ENCODE measurements around the gene NEK5.

Gene NEK5

DNA sequence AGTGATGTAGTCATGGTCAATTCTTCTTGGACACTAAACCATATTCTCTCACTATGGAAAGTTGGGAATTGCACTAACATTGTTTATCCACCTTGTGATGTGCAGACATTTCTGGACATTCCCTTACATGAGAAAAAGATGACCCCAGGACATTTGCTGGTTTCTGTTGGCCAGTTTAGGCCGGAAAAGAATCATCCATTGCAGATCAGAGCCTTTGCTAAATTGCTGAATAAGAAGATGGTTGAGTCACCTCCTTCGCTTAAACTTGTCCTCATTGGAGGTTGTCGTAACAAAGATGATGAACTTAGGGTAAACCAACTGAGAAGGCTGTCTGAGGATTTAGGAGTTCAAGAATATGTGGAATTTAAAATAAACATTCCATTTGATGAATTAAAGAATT is 104.4 kb downstream of the NEK5 start, which contains the start of gene UTP14C:
Gene UTP14C (plus strand): TSS at position 211 of the 400 bp plus-strand sequence. CDS start 4,114 bp downstream, outside the sequence.
- H3K4me3 ChIP-seq: no peak within 1 kb of the TSS
- TF ChIP-seq, protein P1, sequence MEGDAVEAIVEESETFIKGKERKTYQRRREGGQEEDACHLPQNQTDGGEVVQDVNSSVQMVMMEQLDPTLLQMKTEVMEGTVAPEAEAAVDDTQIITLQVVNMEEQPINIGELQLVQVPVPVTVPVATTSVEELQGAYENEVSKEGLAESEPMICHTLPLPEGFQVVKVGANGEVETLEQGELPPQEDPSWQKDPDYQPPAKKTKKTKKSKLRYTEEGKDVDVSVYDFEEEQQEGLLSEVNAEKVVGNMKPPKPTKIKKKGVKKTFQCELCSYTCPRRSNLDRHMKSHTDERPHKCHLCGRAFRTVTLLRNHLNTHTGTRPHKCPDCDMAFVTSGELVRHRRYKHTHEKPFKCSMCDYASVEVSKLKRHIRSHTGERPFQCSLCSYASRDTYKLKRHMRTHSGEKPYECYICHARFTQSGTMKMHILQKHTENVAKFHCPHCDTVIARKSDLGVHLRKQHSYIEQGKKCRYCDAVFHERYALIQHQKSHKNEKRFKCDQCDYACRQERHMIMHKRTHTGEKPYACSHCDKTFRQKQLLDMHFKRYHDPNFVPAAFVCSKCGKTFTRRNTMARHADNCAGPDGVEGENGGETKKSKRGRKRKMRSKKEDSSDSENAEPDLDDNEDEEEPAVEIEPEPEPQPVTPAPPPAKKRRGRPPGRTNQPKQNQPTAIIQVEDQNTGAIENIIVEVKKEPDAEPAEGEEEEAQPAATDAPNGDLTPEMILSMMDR (IDR thresholded peaks at IDR 0.05): no peak
- no peak for DNase-seq (ENCODE audit: low spot score)
- no peak within 1 kb of the TSS for H3K27ac ChIP-seq

DNA sequence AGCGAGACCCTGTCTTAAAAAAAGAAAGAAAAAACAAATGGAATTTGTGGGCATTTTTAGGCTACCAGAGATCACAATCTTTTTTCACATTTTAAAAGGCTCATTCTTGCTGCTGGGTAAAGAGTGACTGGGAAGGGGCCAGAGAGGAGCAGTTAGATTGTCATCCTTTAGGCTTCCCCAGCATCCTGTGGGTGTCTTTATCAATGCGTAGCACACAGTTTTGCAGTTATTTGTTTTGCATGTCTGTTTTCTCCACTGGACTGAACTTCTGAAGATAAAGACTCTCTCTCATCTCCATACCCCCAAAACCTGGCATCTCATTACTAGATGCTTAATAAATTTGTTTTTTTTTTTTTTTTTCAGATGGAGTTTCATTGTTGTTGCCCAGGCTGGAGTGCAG is 106.5 kb downstream of the NEK5 start:
- TF ChIP-seq, protein P1 (IDR thresholded peaks at IDR 0.05): no peak
- Histone ChIP-seq H3K4me3 (no peak overlapping the region), H3K27ac (no peak overlapping the region)
- DNase-seq (ENCODE audit: low spot score): no peak

DNA sequence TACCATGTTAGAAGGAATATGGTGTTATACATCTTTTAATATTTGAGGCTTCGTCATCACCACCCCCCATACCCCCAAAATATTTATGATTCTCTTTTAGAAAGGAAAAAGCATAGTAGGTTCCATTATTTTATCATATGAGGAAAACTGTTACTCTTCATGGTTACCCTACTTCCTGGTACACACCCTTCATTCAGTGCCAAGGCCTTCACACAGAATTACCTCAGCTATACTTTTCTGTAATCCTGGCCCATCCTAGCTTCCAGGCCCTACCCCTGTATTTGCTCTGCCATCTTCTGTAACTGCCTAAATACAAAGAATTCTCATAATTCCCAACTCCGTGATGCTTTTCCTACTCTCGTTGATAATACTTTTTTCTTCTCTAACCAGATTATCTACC is 108.7 kb downstream of the NEK5 start:
- H3K27ac ChIP-seq: no peak overlapping the region
- no peak overlapping the region for H3K4me3 ChIP-seq
- no peak for DNase-seq (ENCODE audit: low spot score)
- TF ChIP-seq, protein P1 (IDR thresholded peaks at IDR 0.05): no peak

DNA sequence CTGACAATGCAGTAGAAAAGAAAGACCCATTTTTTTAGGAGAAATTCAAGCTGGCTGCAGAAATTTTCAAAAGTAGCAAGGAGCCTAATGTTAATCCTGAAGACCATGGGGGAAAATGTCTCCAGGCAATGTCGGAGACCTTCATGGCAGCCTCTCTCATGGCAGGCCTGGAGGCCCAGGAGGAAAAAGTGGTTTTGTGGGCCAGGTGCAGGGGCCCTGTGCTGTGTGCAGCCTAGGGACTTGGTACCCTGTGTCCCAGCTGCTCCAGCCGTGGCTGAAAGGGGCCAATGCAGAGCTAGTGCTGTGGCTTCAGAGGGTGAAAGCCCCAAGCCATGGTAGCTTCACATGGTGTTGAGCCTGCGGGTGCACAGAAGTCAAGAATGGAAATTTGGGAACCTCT is 112.6 kb downstream of the NEK5 start:
- no peak for DNase-seq (ENCODE audit: low spot score)
- TF ChIP-seq, protein P1 (IDR thresholded peaks at IDR 0.05): no peak
- no peak overlapping the region for H3K27ac ChIP-seq
- no peak overlapping the region for H3K4me3 ChIP-seq

DNA sequence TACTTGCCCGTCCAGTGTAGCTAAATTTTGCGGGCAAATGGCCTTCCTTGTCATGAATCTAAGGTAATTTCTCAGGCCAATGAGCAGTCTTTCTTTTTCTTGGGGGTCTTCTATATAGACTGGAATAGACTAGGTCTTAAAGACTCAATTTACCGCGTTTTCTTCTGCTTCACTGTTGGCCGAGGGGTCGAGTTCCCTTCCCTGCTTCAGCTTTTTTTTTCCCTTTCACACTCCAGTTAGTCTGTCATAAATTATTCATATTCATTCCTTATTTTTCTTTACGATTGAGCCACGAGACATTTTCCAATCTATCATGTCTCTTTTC is 116.4 kb downstream of the NEK5 start:
- DNase-seq (ENCODE audit: low spot score): no peak
- peak overlapping the region; percentile 100 for H3K4me3 ChIP-seq
- TF ChIP-seq, protein P1 (IDR thresholded peaks at IDR 0.05): no peak
- peak overlapping the region; percentile 40 to 80 for H3K27ac ChIP-seq

DNA sequence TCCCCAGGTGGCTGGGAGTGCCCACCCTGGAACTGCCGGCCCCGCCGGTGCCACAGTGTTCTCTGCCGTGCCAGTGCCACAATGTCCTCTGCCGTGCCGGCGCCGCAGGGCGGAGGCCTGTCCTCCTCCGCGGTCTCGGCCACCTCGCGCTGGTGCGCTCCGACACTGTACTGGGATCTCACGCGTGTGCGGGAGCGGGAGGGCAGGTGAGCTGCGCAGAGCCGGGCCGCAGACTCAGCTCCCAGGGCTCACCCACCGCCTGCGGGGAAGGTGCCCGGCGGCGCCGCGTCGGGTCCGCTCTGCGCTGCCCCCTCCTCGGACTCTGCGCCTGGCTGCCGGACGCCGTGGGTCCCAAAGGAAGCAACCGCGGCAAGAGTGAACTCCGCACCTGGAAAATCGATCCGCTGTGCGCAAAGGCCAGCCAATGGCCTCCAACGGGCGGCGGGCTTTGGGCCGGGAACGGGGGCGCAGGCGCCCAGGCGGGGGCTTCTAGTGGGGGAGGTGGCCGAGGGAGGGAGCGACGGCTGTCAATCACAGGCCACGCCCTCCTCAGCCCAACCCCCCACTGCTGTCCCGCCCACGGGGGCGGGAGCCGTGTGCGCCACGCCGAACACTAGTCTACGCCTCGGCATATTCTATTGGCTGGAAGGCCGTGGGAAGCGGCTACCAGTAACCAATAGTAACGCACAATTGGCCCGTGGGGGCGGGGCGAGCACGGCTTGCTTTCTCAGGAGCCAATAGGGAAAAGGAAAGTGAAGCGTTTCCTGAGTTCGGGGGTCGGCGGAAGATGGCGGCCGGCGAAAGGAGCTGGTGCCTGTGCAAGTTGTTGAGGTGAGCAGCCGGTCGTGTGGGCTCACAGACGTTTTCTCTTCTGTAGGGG is 117.0 kb downstream of the NEK5 start, which contains the start of gene ALG11:
Gene ALG11 (plus strand): TSS at position 767 of the 880 bp plus-strand sequence. CDS start 21 bp downstream, at position 788.
- Histone ChIP-seq H3K27ac (peak within 1 kb of the TSS; percentile 40 to 80), H3K4me3 (peak within 1 kb of the TSS; percentile 100)
- TF ChIP-seq, protein P1 (IDR thresholded peaks at IDR 0.05): no peak
- DNase-seq (ENCODE audit: low spot score): peak; percentile 99
